SK-N-SH (cell line): ENCODE data around the gene ANKRD9. TPM values are rescaled to one million over a fixed set of nuclear protein-coding genes. Genes with fewer than 3 reads are reported as not detected.

Experiments
- CTCF ChIA-PET: fragments of 300-600, 350-600 bp; formaldehyde crosslinking; extraction: SDS; loops from one replicate; lab custom pipeline; 2021; lab: Yijun Ruan, JAX
- POLR2A ChIA-PET: fragments of 350-600 bp; sonication (Branson Sonifier 250); formaldehyde crosslinking; extraction: SDS; loops from one replicate; lab custom pipeline; 2020; ENCODE audit warnings: antibody characterized with exemption, inconsistent platforms; lab: Yijun Ruan, JAX
- DNase-seq: peaks from one replicate; pipeline ENCODE4 v3.0.0; 2012
- H2AFZ ChIP-seq: fragments of 200-600 bp; sonication (generic); 2 replicates; pipeline ENCODE4 v1.8.1; 2016; ENCODE audit warnings: antibody characterized with exemption, mild to moderate bottlenecking, low read depth
- H3F3A ChIP-seq: fragments of 200-600 bp; sonication (generic); replicated peaks from 2 replicates; pipeline ENCODE3; 2016; ENCODE audit warnings: antibody characterized with exemption, mild to moderate bottlenecking; ENCODE audit not compliant: insufficient read depth
- H3K27ac ChIP-seq, 2 experiments: fragments of 200-500 bp in 1 of 2; fragments of 200-600 bp in 1 of 2; sonication (Bioruptor generic) in 1 of 2; sonication (generic), shearing (Covaris generic) in 1 of 2; 2 replicates each; pipeline versions ENCODE4 v1.5.1 to v1.6.1; 2014 to 2016; ENCODE audit warnings: low read depth in 2 of 2, inconsistent platforms in 1 of 2, low read length in 1 of 2, mild to moderate bottlenecking in 1 of 2, mixed read lengths in 1 of 2
- H3K27me3 ChIP-seq: fragments of 200-600 bp; sonication (generic), shearing (Covaris generic); 2 replicates; pipeline ENCODE4 v1.6.1; 2016; ENCODE audit warnings: mixed run types; ENCODE audit not compliant: insufficient read depth
- H3K36me3 ChIP-seq, 2 experiments: fragments of 200-500 bp in 1 of 2; fragments of 200-600 bp in 1 of 2; sonication (Bioruptor generic) in 1 of 2; sonication (generic) in 1 of 2; replicated peaks in 1 of 2; 2 replicates each; pipeline versions ENCODE3 to v1.5.1; 2014 to 2016; ENCODE audit warnings: low read length in 1 of 2, mild to moderate bottlenecking in 1 of 2; ENCODE audit not compliant: insufficient read depth in 2 of 2, control insufficient read depth in 1 of 2
- H3K4me1 ChIP-seq, 2 experiments: fragments of 200-500 bp in 1 of 2; fragments of 200-600 bp in 1 of 2; sonication (Bioruptor generic) in 1 of 2; sonication (generic), shearing (Covaris generic) in 1 of 2; 2 replicates each; pipeline versions ENCODE4 v1.5.1 to v1.6.1; 2014 to 2016; ENCODE audit warnings: low read depth in 1 of 2, low read length in 1 of 2, mixed run types in 1 of 2; ENCODE audit not compliant: insufficient read depth in 2 of 2, control insufficient read depth in 1 of 2
- H3K4me2 ChIP-seq: fragments of 200-600 bp; sonication (generic), shearing (Covaris generic); 2 replicates; pipeline ENCODE4 v1.6.1; 2017; ENCODE audit warnings: mixed run types
- H3K4me3 ChIP-seq, 2 experiments: fragments of 200-500 bp in 1 of 2; fragments of 200-600 bp in 1 of 2; sonication (Bioruptor generic) in 1 of 2; sonication (generic), shearing (Covaris generic) in 1 of 2; 2 replicates each; pipeline versions ENCODE4 v1.5.1 to v1.8.1; 2014 to 2016; ENCODE audit warnings: low read depth in 2 of 2, inconsistent platforms in 1 of 2, low read length in 1 of 2, mild to moderate bottlenecking in 1 of 2, mixed read lengths in 1 of 2, moderate library complexity in 1 of 2
- H3K79me2 ChIP-seq: fragments of 200-600 bp; sonication (generic); 2 replicates; pipeline ENCODE4 v1.8.1; 2017; ENCODE audit warnings: mild to moderate bottlenecking; ENCODE audit not compliant: insufficient read depth
- H3K9ac ChIP-seq: fragments of 200-600 bp; sonication (generic); 2 replicates; pipeline ENCODE4 v1.6.1; 2017; ENCODE audit warnings: mixed run types
- H3K9me2 ChIP-seq: fragments of 200-600 bp; sonication (generic); 2 replicates; pipeline ENCODE4 v1.6.1; 2017; ENCODE audit warnings: mixed run types
- H3K9me3 ChIP-seq: fragments of 200-600 bp; sonication (generic); 2 replicates; pipeline ENCODE4 v1.6.1; 2017; ENCODE audit warnings: mixed run types, mild to moderate bottlenecking, moderate library complexity
- H4K20me1 ChIP-seq: fragments of 200-600 bp; sonication (generic); 2 replicates; pipeline ENCODE4 v1.6.1; 2017; ENCODE audit warnings: mild to moderate bottlenecking, mixed run types; ENCODE audit not compliant: insufficient read depth
- FOXM1 ChIP-seq: IDR thresholded peaks from 2 replicates; pipeline ENCODE4 v1.4.0; 2012; ENCODE audit warnings: low read depth, mild to moderate bottlenecking
- MXI1 ChIP-seq: IDR thresholded peaks from 2 replicates; pipeline ENCODE4 v1.6.1; 2012; ENCODE audit warnings: mild to moderate bottlenecking, low read depth, low read length, improper control_type of control experiment
- NFIC ChIP-seq: IDR thresholded peaks from 2 replicates; pipeline ENCODE4 v1.4.0; 2012; ENCODE audit warnings: borderline replicate concordance
- POLR2AphosphoS5 ChIP-seq: IDR thresholded peaks from 2 replicates; pipeline ENCODE4 v1.6.1; 2012; ENCODE audit warnings: low read depth, low read length
- RCOR1 ChIP-seq: fragments of 150-350 bp; IDR thresholded peaks from 2 replicates; pipeline ENCODE4 v1.6.1; 2017; ENCODE audit warnings: antibody characterized with exemption, low read length
- RFX5 ChIP-seq: IDR thresholded peaks from 2 replicates; pipeline ENCODE4 v1.6.1; 2012; ENCODE audit warnings: mild to moderate bottlenecking, improper control_type of control experiment, low read length
- RXRA ChIP-seq: IDR thresholded peaks from 2 replicates; pipeline ENCODE4 v1.4.0; 2012; ENCODE audit warnings: low read depth, mild to moderate bottlenecking, borderline replicate concordance
- SMC3 ChIP-seq: IDR thresholded peaks from 2 replicates; pipeline ENCODE4 v1.6.1; 2012; ENCODE audit warnings: low read depth, low read length, improper control_type of control experiment
- TAF1 ChIP-seq: IDR thresholded peaks from 2 replicates; pipeline ENCODE4 v1.6.1; 2012; ENCODE audit warnings: low read depth, mild to moderate bottlenecking, low read length, moderate library complexity, borderline replicate concordance
- WGBS: methylation state at CpG from one replicate; pipeline ENCODE4 v1.1.6; 2017; ENCODE audit warnings: low lambda C conversion rate; 5-methylcytosine and 5-hydroxymethylcytosine counted together
- polyA plus RNA-seq, 3 experiments: library from polyadenylated mRNA; depleted of rRNA; stranded (reverse); fragments of >200 nt; gene quantifications; 2 replicates each; pipeline ENCODE4 v1.2.3, GENCODE V29; 2012
- TF ChIP-seq, protein P1 (sequence below): IDR thresholded peaks from 2 replicates; pipeline ENCODE4; 2012
- TF ChIP-seq, protein P2 (sequence below): IDR thresholded peaks from 2 replicates; pipeline ENCODE4 v1.4.0; 2012; ENCODE audit warnings: low read depth
- TF ChIP-seq, protein P3 (sequence below): fragments of 150-350 bp; IDR thresholded peaks from 2 replicates; pipeline ENCODE4 v1.6.1; 2016; ENCODE audit warnings: mild to moderate bottlenecking, low read depth, low read length

Gene ANKRD9
- polyA plus RNA-seq, 1 of the 3 experiments (the other 2 are of a cell fraction) = 21.3 TPM

DNA sequence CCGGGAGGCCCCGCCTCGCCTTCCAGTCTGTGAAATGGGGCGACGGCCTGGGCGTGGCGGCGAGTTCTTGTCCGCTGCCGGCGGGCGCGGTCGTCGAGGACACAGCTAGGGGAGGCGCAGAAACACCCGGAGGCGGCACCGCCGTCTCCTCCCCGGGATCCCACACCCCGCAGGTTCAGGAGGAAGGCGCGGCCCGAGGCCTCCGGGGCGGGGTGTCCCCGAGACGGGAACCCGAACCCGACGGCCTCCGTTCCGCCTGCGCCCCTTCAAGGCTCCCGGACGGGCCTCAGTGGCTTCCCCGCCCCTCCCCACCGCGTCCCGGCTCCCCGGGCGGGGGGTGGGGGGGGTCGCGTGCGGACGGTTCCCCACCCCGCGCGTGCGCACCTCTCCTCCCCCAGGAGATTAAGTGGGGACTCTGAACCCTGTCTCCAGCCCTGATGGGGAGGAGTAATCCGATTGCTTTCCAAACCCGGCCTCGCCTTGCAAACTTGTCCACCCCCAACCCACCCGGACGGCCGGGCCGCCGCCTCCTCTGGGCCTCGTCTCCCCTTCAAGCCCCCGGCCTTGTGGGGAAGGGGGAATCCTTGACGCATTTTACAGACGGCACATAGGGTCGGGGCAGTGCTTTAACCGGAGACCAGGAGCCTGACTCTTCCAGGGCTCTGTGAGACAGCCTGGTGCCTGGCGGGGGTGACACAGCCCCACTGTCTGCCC lies 35.3 kb upstream of the ANKRD9 start:
- Histone ChIP-seq H3K36me3 (no peaks in the 10 kb centered on the region), H3K9me2 (no peaks in the 10 kb centered on the region), H3K27me3 (no peaks in the 10 kb centered on the region), H2AFZ (no peak overlapping the region), H3K4me2 (no peak overlapping the region), H3K4me3 (no peak overlapping the region), H3K79me2 (no peaks in the 10 kb centered on the region), H3K27ac (no peak overlapping the region), H3K4me1 (peaks cover 3 to 15% of the 10 kb centered on the region in 2 experiments; a peak in 2 of 4 replicates), H3K9me3 (no peaks in the 10 kb centered on the region), H3F3A (no peaks in the 10 kb centered on the region), H3K9ac (no peak overlapping the region), H4K20me1 (no peaks in the 10 kb centered on the region)
- DNase-seq = peak; percentile 42
- CTCF ChIA-PET = no interaction called here
- TF ChIP-seq MXI1 = no peak
- no peak for TF ChIP-seq FOXM1
- no peak for TF ChIP-seq SMC3
- no peak for TF ChIP-seq RCOR1
- TF ChIP-seq, protein P1, sequence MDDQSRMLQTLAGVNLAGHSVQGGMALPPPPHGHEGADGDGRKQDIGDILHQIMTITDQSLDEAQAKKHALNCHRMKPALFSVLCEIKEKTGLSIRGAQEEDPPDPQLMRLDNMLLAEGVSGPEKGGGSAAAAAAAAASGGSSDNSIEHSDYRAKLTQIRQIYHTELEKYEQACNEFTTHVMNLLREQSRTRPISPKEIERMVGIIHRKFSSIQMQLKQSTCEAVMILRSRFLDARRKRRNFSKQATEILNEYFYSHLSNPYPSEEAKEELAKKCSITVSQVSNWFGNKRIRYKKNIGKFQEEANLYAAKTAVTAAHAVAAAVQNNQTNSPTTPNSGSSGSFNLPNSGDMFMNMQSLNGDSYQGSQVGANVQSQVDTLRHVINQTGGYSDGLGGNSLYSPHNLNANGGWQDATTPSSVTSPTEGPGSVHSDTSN = no peak
- no peak for TF ChIP-seq POLR2AphosphoS5
- no peak for TF ChIP-seq RXRA
- TF ChIP-seq, protein P2, sequence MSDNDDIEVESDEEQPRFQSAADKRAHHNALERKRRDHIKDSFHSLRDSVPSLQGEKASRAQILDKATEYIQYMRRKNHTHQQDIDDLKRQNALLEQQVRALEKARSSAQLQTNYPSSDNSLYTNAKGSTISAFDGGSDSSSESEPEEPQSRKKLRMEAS = no peak
- TF ChIP-seq RFX5 = no peak
- TF ChIP-seq, protein P3, sequence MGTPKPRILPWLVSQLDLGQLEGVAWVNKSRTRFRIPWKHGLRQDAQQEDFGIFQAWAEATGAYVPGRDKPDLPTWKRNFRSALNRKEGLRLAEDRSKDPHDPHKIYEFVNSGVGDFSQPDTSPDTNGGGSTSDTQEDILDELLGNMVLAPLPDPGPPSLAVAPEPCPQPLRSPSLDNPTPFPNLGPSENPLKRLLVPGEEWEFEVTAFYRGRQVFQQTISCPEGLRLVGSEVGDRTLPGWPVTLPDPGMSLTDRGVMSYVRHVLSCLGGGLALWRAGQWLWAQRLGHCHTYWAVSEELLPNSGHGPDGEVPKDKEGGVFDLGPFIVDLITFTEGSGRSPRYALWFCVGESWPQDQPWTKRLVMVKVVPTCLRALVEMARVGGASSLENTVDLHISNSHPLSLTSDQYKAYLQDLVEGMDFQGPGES = no peak
- no peak for TF ChIP-seq NFIC
- no peak for TF ChIP-seq TAF1
- WGBS = 62% methylated on average over 49 of the region's 66 CpGs
- POLR2A ChIA-PET = no interaction called here

DNA sequence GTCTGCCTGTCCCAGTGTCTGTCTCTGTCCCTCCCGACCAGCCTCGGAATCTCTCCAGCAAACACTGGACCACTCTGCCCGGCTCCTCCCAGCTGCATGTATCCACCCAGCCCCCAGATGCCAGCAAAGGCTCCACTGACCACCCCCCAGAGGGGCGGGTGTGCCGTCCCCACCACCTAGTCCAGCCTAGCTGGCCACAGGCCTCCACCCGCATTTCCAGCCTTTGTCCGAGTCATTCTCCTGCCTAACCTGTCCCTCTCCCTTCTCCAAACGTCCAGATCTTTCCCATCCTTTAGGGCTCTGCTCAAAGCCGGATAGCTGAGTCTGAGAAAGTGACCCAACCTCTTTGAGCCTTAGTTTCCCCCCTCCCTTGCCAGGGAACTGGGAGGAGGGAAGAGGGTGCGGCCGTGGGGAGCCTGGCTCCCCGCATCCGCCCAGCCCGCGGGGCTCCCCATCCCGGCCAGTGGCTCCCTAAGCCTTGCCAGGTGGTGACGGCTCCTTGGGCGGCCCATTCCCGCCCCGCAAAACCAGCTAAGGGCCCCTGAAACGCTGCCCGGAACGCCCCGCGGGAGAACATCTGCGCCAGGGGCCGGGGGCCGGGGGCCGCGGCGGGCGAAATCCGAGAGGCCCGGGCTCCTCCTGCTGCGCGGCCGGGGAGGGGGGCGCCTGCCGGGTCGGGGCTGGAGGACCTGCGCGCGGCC lies 34.6 kb upstream of the ANKRD9 start:
- H3K79me2 ChIP-seq = no peaks in the 10 kb centered on the region
- no peak for TF ChIP-seq MXI1
- no peak overlapping the region for H2AFZ ChIP-seq
- no peaks in the 10 kb centered on the region for H3F3A ChIP-seq
- H3K27me3 ChIP-seq = no peaks in the 10 kb centered on the region
- peaks cover 10 to 20% of the 10 kb centered on the region in 2 experiments; a peak in 2 of 4 replicates for H3K4me1 ChIP-seq
- no peaks in the 10 kb centered on the region for H3K9me3 ChIP-seq
- WGBS = 83% methylated on average over 13 of the region's 43 CpGs
- no peaks in the 10 kb centered on the region for H4K20me1 ChIP-seq
- ChIA-PET POLR2A (no interaction called here), CTCF (no interaction called here)
- no peaks in the 10 kb centered on the region for H3K9me2 ChIP-seq
- peak; percentile 27 for DNase-seq
- no peak overlapping the region for H3K9ac ChIP-seq
- H3K4me2 ChIP-seq = no peak overlapping the region
- no peaks in the 10 kb centered on the region for H3K36me3 ChIP-seq
- H3K27ac ChIP-seq = no peak overlapping the region
- no peak overlapping the region for H3K4me3 ChIP-seq
